GM18517 (cell line): Measurements from ENCODE around the gene IVD.
"Not testable (repeated sequence)": the region's sequence is repeated elsewhere in the genome, so short reads cannot be mapped to it uniquely, and the experiment has no call there.

ENCODE experiments used
- ATAC-seq: cut with Tn5 transposase; IDR thresholded peaks from one replicate; pipeline ENCODE4 v1.9.1; 2021; ENCODE audit warnings: mild to moderate bottlenecking, moderate library complexity; ENCODE audit not compliant: unreplicated experiment

IVD gene

GRCh38 chr15:40453941-40454340 is 48.3 kb downstream of the IVD start:
- ATAC-seq: not testable (repeated sequence)

GRCh38 chr15:40454904-40455391 is 49.4 kb downstream of the IVD start:
- ATAC-seq: no peak

- no peak for ATAC-seq
These were observed 50.7 kb downstream of the IVD start for GRCh38 chr15:40456299-40456712.

- no peak for ATAC-seq
These were observed 51.1 kb downstream of the IVD start for GRCh38 chr15:40456738-40457137.

- ATAC-seq: no peak
These were observed 53.1 kb downstream of the IVD start for GRCh38 chr15:40458495-40459371.

GRCh38 chr15:40459391-40460015 is 53.9 kb downstream of the IVD start:
- ATAC-seq: no peak

GRCh38 chr15:40460404-40460803 is 54.8 kb downstream of the IVD start:
- no peak for ATAC-seq

- ATAC-seq: no peak
These were observed 56.4 kb downstream of the IVD start for GRCh38 chr15:40461958-40462357.

GRCh38 chr15:40463279-40463678 is 57.7 kb downstream of the IVD start:
- no peak for ATAC-seq

- no peak for ATAC-seq
These were observed 58.4 kb downstream of the IVD start for GRCh38 chr15:40463886-40464545.

- no peak for ATAC-seq
These were observed 59.1 kb downstream of the IVD start for GRCh38 chr15:40464595-40465185.

- no peak for ATAC-seq
These were observed 60.3 kb downstream of the IVD start for GRCh38 chr15:40465939-40466338.

GRCh38 chr15:40466426-40467260 is 61.0 kb downstream of the IVD start:
- ATAC-seq: no peak

- ATAC-seq: no peak
These were observed 61.6 kb downstream of the IVD start for GRCh38 chr15:40467261-40467615.

GRCh38 chr15:40468898-40469331 is 63.3 kb downstream of the IVD start:
- no peak for ATAC-seq

- ATAC-seq: no peak
These were observed 64.3 kb downstream of the IVD start for GRCh38 chr15:40469776-40470390.

GRCh38 chr15:40470423-40471104 is 65.0 kb downstream of the IVD start, which contains the start of gene CHST14:
CHST14 (plus strand) TSS chr15:40470984; CDS start chr15:40471214, 230 bp downstream.
- ATAC-seq: no peak
